ENCODE data around the gene ZNF8.

GRCh38 chr19:58300620-58301019 is 21.9 kb downstream of the ZNF8 start:
- TF ChIP-seq CTCF (conservative IDR thresholded peaks at IDR 0.05; ENCODE audit: low read length) (no peak), EZH2phosphoT487 (IDR thresholded peaks at IDR 0.05; ENCODE audit: borderline replicate concordance, low read depth, low read length) (no peak)
